Prostate gland (tissue), 2 donors: Measurements from ENCODE around the gene CDC45. TPM values are rescaled to one million over a fixed set of nuclear protein-coding genes. Genes with fewer than 3 reads are reported as not detected.

Source experiments
- DNase-seq: peaks from one replicate; pipeline ENCODE4 v3.0.0-alpha.2; 2019; ENCODE audit warnings: low spot score
- H3K27ac ChIP-seq, 2 donors: fragments of 200-600 bp; sonication (generic); 2 replicates each; pipeline ENCODE4 v1.5.1; 2017 to 2019
- H3K27me3 ChIP-seq: fragments of 200-600 bp; sonication (generic); replicated peaks from 2 replicates; pipeline ENCODE4 v1.5.1; 2019; ENCODE audit not compliant: insufficient read depth
- H3K36me3 ChIP-seq, 2 donors: fragments of 200-600 bp; sonication (generic); 1 replicate in 1 of 2; 2 replicates in 1 of 2; pipeline versions ENCODE4 v1.5.1 to v1.8.1; 2017 to 2019
- H3K4me1 ChIP-seq: fragments of 200-600 bp; sonication (generic); replicated peaks from 2 replicates; pipeline ENCODE4 v1.5.1; 2019
- H3K4me3 ChIP-seq, 2 donors: fragments of 200-600 bp; sonication (generic); 2 replicates each; pipeline ENCODE4 v1.5.1; 2017 to 2019
- H3K9me3 ChIP-seq: fragments of 200-600 bp; sonication (generic); 2 replicates; pipeline ENCODE4 v1.5.1; 2017
- CTCF ChIP-seq, 4 experiments: fragments of 200-600 bp in 2 of 4; fragments of 450-650 bp in 2 of 4; sonication (generic) in 2 of 4; IDR thresholded peaks; 1 replicate in 3 of 4; 2 replicates in 1 of 4; pipeline ENCODE4 v1.5.1; 2016 to 2019; ENCODE audit warnings: antibody characterized with exemption in 4 of 4, mild to moderate bottlenecking in 2 of 4, moderate library complexity in 2 of 4
- POLR2A ChIP-seq: fragments of 450-650 bp; IDR thresholded peaks from one replicate; pipeline ENCODE4 v1.6.1; 2016; ENCODE audit warnings: antibody characterized with exemption, mild to moderate bottlenecking
- POLR2AphosphoS5 ChIP-seq: sonication (generic); formaldehyde crosslinking; IDR thresholded peaks from one replicate; pipeline ENCODE4 v1.6.1; 2017; ENCODE audit warnings: antibody characterized with exemption
- WGBS: methylation state at CpG from one replicate; pipeline ENCODE4 v1.1.5; 2018; 5-methylcytosine and 5-hydroxymethylcytosine counted together
- intact Hi-C: fragments of 100-400 bp; cut with DNase I; formaldehyde crosslinking; loops from one replicate; pipeline ENCODE4 v1.14.2; 2022
- total RNA-seq, 2 donors: library from RNA; depleted of rRNA; stranded (reverse); fragments of >200 nt; gene quantifications; one replicate each; pipeline ENCODE4 v1.1.0, GENCODE V29; 2016

Gene CDC45
- total RNA-seq, 2 donors from 2014 or later: 2.0 to 11.5 TPM

- H3K27me3 ChIP-seq: no peaks in the 10 kb centered on the region
- no peaks in the 10 kb centered on the region for H3K36me3 ChIP-seq
- DNase-seq: no peak
- H3K4me3 ChIP-seq: no peak overlapping the region
- H3K27ac ChIP-seq: no peak overlapping the region
- no peaks in the 10 kb centered on the region for H3K4me1 ChIP-seq
- H3K9me3 ChIP-seq: no peaks in the 10 kb centered on the region
- TF ChIP-seq POLR2A (no peak), CTCF (IDR thresholded peaks at IDR 0.05) (no peak)
- WGBS: 90% methylated on average over 14 of the region's 14 CpGs
- intact Hi-C loops: no loop called here
These were observed 35.3 kb downstream of the CDC45 start for GRCh38 chr22:19514831-19515565.

DNA sequence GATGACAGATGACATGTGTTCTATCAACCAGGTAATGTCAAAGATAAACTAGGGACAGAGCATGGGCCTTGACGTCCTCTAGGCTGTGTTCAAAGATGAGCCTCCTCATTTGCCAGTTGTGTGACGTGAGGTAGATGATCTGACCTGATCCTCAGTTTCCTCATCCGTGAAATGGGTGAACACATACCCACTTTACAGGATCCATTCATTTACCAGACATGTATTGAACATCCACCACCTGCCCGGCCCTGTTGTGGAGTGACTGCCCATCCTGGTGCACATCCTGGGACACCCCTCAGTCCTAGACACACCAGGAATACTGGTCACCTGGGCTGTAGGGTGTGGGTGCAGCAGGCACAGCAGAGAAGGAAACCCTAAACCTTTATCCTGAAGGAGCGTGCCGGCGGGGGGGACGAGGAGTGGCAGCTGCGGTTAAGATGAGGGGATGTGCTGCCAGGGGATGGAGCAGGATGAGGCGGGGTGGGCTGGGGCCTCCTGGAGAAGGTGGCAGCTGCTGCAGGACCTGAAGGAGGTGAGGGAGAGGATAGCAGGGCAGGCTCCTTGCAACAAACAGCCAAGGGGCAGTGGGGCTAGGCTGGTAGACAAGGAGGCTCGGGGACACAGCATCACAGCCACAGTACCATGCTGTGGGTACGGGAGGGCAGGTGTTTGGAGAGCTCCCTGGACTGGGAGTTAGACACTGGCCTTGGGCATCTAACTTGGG lies 36.1 kb downstream of the CDC45 start:
- Histone ChIP-seq H3K4me1 (no peaks in the 10 kb centered on the region), H3K27ac (no peak overlapping the region), H3K4me3 (no peak overlapping the region), H3K27me3 (no peaks in the 10 kb centered on the region), H3K9me3 (no peaks in the 10 kb centered on the region), H3K36me3 (no peaks in the 10 kb centered on the region)
- intact Hi-C loops: no loop called here
- TF ChIP-seq POLR2AphosphoS5 (no peak), POLR2A (no peak), CTCF (IDR thresholded peaks at IDR 0.05) (no peak)
- WGBS: 94% methylated on average over 12 of the region's 12 CpGs
- DNase-seq: no peak

DNA sequence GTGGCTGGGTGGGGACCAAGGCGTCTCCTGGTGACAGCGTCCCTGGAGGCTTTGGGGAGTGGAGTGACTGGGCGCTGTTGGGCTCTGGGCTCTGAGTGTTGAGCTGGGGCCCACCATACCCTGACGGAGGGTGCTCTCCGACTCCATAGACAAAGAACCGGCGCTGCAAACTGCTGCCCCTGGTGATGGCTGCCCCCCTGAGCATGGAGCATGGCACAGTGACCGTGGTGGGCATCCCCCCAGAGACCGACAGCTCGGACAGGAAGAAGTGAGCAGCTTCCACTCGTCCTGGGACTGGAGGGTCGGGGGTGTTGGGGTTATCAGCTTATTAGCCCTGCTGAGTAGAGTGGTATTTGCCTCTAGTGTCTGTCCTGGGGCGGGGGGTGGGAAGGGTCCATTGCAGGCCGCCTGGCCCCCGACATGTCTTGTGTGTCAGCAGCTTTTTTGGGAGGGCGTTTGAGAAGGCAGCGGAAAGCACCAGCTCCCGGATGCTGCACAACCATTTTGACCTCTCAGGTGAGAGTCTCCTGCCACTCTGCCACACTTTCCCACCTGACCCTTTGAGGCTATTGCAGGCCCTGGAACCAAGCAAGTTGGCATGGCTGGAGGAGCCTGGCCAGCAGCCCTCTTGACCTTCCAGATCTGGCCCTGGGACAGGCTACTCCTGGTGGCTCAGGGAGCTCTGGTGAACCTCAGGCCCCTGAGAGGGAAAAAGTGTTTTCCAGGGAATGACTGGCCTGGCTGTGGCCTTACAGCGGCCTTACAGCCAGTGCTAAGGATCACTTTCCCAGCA lies 36.9 kb downstream of the CDC45 start:
- Histone ChIP-seq H3K27ac (no peak overlapping the region), H3K4me1 (no peaks in the 10 kb centered on the region), H3K4me3 (no peak overlapping the region), H3K27me3 (no peaks in the 10 kb centered on the region), H3K36me3 (no peaks in the 10 kb centered on the region), H3K9me3 (no peaks in the 10 kb centered on the region)
- WGBS: 94% methylated on average over 17 of the region's 19 CpGs
- TF ChIP-seq POLR2AphosphoS5 (no peak), CTCF (IDR thresholded peaks at IDR 0.05) (no peak), POLR2A (no peak)
- intact Hi-C loops: no loop called here
- no peak for DNase-seq

GRCh38 chr22:19517171-19517500 lies 37.4 kb downstream of the CDC45 start:
- Histone ChIP-seq H3K4me3 (no peak overlapping the region), H3K4me1 (no peaks in the 10 kb centered on the region), H3K9me3 (no peaks in the 10 kb centered on the region), H3K27me3 (no peaks in the 10 kb centered on the region), H3K36me3 (no peaks in the 10 kb centered on the region), H3K27ac (no peak overlapping the region)
- DNase-seq: no peak
- WGBS: 95% methylated on average over 10 of the region's 10 CpGs
- no peak for TF ChIP-seq CTCF (IDR thresholded peaks at IDR 0.05)
- no peak for TF ChIP-seq POLR2A
- TF ChIP-seq POLR2AphosphoS5: no peak
- intact Hi-C loops: no loop called here
